ENCODE results near the gene VPS4A. TPM values are rescaled to one million over a fixed set of nuclear protein-coding genes. Genes with fewer than 3 reads are reported as not detected.

VPS4A gene
- total and polyA plus RNA-seq, 3 donors from 2014 or later: 31.9 to 43.1 (median 39.8) TPM

GRCh38 chr16:69344171-69344570 is 33.0 kb downstream of the VPS4A start:
- H3K36me3 ChIP-seq (ENCODE audit: low read depth, missing control alignments): no peaks in the 10 kb centered on the region
- intact Hi-C loops (cut with DNase I; ENCODE audit: low total_unique reads): no loop called here
- 94 to 96% methylated on average over 5 of the region's 5 CpGs for WGBS, 2 donors
- DNase-seq: no peak
- H3K9me3 ChIP-seq: no peaks in the 10 kb centered on the region
- no peak overlapping the region for H3K4me3 ChIP-seq
- TF ChIP-seq CTCF (IDR thresholded peaks at IDR 0.05) (no peak), POLR2A (IDR thresholded peaks at IDR 0.05) (no peak)
- H3K27me3 ChIP-seq: no peaks in the 10 kb centered on the region
- H3K4me1 ChIP-seq: peaks cover 8% of the 10 kb centered on the region
- H3K27ac ChIP-seq: no peak overlapping the region

DNA sequence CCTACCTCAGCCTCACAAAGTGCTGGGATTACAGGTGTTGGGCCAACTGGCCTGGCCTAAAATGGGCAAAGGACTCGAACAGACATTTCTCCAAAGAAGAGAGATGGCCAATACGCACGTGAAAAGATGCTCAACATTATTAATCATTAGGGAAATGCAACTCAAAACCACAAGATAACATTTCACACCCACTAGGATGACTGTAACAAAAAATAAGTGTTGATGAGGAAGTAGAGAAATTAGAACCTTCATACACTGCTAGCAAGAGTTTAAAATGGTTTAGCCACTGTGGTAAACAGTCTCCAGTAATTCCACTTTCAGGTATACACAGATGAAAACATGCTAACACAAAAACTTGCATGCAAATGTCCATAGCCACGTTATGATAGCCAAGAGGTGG is 34.8 kb downstream of the VPS4A start:
- H3K27me3 ChIP-seq: no peaks in the 10 kb centered on the region
- 78 to 84% methylated on average over 4 of the region's 4 CpGs for whole genome bisulfite sequencing, 2 donors
- H3K4me3 ChIP-seq: no peak overlapping the region
- H3K36me3 ChIP-seq (ENCODE audit: low read depth, missing control alignments): no peaks in the 10 kb centered on the region
- no peaks in the 10 kb centered on the region for H3K9me3 ChIP-seq
- no peak for TF ChIP-seq CTCF (IDR thresholded peaks at IDR 0.05)
- no peak for TF ChIP-seq POLR2A (IDR thresholded peaks at IDR 0.05)
- no peak overlapping the region for H3K27ac ChIP-seq
- H3K4me1 ChIP-seq: no peaks in the 10 kb centered on the region
- intact Hi-C loops (cut with DNase I; ENCODE audit: low total_unique reads): no loop called here
- DNase-seq: no peak

DNA sequence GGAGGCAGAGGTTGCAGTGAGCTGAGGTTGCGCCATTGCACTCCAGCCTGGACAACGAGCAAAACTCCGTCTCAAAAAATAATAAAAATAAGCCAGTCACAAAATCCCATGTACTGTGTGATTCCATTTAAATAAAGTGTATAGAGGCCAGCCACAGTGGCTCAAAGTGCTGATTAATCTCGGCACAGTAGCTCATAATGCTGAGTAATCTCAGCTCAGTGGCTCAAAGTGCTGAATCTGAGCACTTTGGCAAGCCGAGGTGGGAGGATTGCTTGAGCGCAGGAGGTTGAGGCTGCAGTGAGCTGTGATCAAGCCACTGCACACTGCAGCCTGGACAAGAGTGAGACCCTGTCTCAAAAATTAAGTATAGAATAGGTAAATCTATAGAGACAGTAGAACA is 35.5 kb downstream of the VPS4A start:
- no peaks in the 10 kb centered on the region for H3K4me1 ChIP-seq
- no peaks in the 10 kb centered on the region for H3K9me3 ChIP-seq
- TF ChIP-seq CTCF (IDR thresholded peaks at IDR 0.05) (no peak), POLR2A (IDR thresholded peaks at IDR 0.05) (no peak)
- no peaks in the 10 kb centered on the region for H3K36me3 ChIP-seq (ENCODE audit: low read depth, missing control alignments)
- no peak overlapping the region for H3K27ac ChIP-seq
- intact Hi-C loops (cut with DNase I; ENCODE audit: low total_unique reads): no loop called here
- 88 to 89% methylated on average over 6 of the region's 6 CpGs for WGBS, 2 donors
- H3K4me3 ChIP-seq: no peak overlapping the region
- DNase-seq: no peak
- no peaks in the 10 kb centered on the region for H3K27me3 ChIP-seq

- 90 to 96% methylated on average over 6 of the region's 6 CpGs for WGBS, 2 donors
- Histone ChIP-seq H3K27me3 (no peaks in the 10 kb centered on the region), H3K9me3 (no peaks in the 10 kb centered on the region), H3K4me3 (no peak overlapping the region), H3K36me3 (ENCODE audit: low read depth, missing control alignments) (no peaks in the 10 kb centered on the region), H3K27ac (no peak overlapping the region), H3K4me1 (no peaks in the 10 kb centered on the region)
- DNase-seq: no peak
- intact Hi-C loops (cut with DNase I; ENCODE audit: low total_unique reads): no loop called here
- TF ChIP-seq POLR2A (IDR thresholded peaks at IDR 0.05): no peak
- TF ChIP-seq CTCF (IDR thresholded peaks at IDR 0.05): no peak
Observed at GRCh38 chr16:69348222-69348621, 37.1 kb downstream of the VPS4A start.

GRCh38 chr16:69349536-69349935 is 38.4 kb downstream of the VPS4A start:
- 79 to 88% methylated on average over 10 of the region's 10 CpGs for WGBS, 2 donors
- TF ChIP-seq POLR2A (IDR thresholded peaks at IDR 0.05) (no peak), CTCF (IDR thresholded peaks at IDR 0.05) (no peak)
- Histone ChIP-seq H3K4me1 (no peaks in the 10 kb centered on the region), H3K36me3 (ENCODE audit: low read depth, missing control alignments) (no peaks in the 10 kb centered on the region), H3K9me3 (no peaks in the 10 kb centered on the region), H3K27ac (no peak overlapping the region), H3K4me3 (no peak overlapping the region), H3K27me3 (no peaks in the 10 kb centered on the region)
- intact Hi-C loops (cut with DNase I; ENCODE audit: low total_unique reads): no loop called here
- DNase-seq: no peak

All from testis (tissue), 3 donors.